GM21576 (cell line): Measurements from ENCODE around the gene BGN.
A peak's percentile ranks its signal among the peaks of the same experiment; 100 is the strongest.

Source experiments
- ATAC-seq: cut with Tn5 transposase; IDR thresholded peaks from one replicate; pipeline ENCODE4 v1.9.1; 2021; ENCODE audit warnings: mild to moderate bottlenecking, moderate library complexity; ENCODE audit not compliant: unreplicated experiment

Gene BGN

DNA sequence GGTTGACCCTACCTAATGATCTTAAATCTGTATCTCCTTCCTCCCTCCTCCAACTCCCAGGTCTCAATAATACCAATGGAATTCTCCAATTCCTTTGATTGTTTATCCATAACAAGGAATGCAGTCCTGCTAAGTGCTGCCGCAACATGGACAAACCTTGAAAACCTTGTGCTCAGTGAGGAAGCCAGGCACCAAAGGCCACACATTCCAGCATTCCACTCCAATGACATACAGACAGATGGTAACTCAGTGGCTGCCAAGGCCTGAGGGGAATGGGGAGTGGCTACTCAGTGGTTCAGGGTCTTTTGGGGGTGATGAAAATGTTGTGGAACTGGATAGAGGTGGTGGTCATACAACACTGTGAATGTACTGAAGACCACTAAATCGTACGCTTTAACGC lies 34.8 kb upstream of the BGN start:
- no peak for ATAC-seq

DNA sequence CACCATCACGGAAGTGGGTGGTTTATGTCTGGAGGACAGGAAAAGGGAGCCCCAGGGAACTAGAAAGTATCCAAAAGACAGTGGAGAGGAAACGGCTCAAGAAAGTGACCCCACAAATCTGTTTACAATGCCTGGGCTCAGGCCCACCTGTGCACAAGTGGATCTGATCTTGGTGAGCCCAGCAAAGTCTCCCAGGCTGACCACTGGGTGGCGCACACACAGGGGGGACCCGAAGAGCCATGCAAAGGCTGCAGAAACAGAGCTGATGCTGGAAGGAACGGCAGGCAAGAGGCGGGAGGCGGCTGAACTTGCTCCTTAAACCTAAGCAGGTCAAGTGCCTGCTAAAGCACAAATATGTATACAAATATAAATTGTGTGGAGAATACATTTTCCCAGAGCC lies 34.0 kb upstream of the BGN start:
- ATAC-seq, result no peak

DNA sequence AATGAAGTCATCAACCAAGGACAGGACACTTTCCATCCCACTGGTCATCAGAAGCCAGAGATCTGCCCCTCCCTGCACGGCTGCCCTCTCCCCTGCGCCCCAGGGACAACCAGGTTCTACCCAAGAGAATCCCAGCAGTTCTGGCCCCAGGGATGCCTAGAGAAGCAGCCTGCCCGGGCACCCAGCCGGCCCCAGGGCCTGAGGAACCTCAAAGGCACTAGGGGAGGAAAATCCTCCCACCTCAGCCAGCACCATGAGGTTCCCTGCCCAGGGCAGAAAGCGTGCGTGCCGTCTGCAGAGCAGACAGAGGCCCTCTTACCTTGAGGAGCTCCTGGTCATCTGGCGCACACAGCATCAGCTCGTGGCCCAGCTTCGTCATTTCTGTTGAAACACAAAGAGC lies 32.5 kb upstream of the BGN start:
- no peak for ATAC-seq

GRCh38 chrX:153463031-153463430 lies 31.7 kb upstream of the BGN start:
- ATAC-seq, result no peak

- no peak for ATAC-seq
Observed at GRCh38 chrX:153463556-153463955, 31.2 kb upstream of the BGN start.

GRCh38 chrX:153464116-153464515 lies 30.7 kb upstream of the BGN start:
- no peak for ATAC-seq

GRCh38 chrX:153465691-153466380 lies 28.9 kb upstream of the BGN start:
- ATAC-seq, result no peak

DNA sequence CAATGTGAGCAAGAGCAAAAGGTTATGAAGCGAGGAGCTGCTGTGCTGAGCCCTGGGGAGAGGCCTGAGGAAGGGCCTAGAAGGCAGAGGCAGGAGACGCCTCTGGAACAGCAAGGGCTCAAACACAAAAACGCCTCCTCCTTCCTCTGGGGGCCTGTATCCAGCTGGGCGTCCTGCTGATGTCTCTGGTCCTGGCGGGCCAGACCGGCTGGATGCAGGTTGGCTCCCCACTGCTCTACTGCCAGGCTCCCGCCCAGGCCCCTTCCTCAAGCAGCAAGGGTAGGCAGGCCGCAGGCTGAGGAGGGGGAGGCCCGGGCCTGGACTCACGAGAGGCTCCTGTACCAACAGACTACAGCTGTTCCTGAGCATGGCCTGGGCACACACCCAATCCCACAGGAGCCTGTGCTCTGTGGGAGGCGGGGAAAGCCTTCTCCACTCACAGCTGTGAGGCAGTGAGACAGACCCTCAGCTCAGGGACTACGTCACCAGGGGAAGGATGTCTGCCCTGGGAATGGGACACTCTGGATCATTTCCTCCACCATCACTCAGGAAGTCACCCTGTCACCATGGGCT lies 26.7 kb upstream of the BGN start:
- ATAC-seq, result no peak

- ATAC-seq, result peak; percentile 27
Observed at GRCh38 chrX:153469811-153470410, 24.9 kb upstream of the BGN start.

DNA sequence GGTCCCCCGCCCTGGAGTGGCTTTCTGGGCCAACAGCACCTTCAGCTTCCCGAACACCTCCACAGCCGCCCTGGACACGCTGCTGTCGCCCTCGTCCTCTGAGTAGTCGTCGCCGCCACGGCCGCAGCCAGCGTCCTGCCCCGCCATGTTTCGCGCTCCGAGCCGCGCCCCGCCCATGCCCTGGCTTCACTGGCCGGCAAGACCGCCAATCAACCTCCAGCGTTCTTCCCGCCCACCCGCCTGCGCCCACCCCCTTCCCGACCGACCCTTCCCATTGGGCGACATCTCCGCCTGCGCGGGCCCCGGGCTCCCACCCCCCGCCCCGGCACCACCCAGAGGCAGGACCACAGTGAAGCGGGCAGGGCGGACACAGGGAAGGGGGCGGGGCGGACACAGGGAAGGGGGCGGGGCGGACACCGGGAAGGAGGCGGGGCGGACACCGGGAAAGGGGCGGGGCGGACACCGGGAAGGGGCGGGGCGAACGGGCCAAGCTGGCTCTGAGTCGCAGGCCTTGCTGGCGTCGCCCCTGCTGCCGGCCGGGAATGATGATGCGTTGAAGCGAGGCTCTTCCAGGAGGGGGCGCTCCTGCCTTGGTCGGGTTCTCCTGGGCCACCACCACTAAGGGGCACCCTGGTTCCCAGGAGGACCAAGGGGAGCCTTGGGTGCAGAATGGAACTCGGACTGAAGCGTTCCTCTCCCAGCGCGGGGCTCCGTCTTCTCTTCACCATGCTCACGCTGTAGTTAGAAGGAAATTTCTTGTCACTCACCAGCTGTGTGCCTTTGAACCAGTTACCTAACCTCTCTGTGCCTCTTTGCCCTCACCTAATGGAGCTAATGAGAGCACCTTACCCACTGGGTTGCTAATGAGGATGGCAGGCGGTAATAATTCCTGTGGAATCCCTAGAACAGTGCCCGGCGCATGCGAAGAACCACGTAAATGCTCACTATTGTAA lies 24.1 kb upstream of the BGN start, which contains the start of gene HAUS7:
HAUS7 (minus strand) TSS at position 166 of the 953 bp plus-strand sequence; CDS start at position 147, 19 bp downstream.
- peak; percentile 72 for ATAC-seq

DNA sequence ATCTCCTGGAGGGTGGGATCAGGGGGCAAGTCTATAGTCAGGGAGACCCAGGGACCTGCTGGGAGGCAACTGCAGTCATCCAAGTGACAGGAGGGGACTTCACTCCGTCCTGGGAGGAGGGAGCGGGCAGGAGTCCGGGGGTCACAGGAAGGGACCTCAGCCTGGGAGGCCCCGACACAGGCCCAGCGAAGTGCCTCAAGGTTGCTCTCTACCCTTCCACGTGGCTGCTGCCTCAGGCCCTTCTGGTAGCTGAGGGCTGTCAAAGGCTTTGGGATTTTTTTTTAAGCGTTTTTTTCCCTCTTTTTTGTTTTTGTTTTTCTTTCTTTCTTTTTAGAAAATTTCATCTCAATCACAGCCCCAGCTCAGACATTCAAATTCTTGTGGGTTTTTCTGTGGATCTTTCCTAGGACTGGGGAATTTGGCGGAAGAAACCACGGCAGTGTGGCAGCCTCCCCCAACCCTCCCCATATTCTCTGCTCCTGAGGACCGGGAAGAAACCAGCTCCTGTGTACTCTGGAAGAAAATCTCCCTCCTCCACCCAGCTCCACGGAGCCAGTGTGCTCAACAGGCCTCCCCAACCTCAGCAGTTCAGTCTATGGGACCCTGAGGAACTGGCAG lies 23.0 kb upstream of the BGN start:
- no peak for ATAC-seq

- ATAC-seq, result no peak
Observed at GRCh38 chrX:153473126-153473525, 21.7 kb upstream of the BGN start.

DNA sequence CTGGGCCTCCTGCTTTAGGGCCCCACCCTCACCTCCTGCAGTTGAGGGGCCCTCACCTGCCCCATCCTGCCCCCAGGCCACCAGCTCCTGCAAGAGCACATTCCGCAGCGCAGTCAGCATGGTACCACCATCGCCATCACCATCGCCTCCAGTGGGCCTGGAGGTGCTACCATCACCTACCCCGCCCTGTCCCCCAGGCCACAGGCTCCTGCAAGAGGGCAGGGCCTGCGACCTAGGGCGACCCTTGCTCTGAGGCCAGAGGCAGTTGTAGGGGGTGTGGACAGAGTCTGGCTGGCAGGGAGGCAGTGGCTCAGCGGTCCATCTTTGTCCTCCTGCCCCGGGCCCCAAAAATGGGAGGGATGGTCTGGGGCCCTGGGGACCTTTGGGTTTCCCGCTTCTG lies 20.5 kb upstream of the BGN start:
- no peak for ATAC-seq

DNA sequence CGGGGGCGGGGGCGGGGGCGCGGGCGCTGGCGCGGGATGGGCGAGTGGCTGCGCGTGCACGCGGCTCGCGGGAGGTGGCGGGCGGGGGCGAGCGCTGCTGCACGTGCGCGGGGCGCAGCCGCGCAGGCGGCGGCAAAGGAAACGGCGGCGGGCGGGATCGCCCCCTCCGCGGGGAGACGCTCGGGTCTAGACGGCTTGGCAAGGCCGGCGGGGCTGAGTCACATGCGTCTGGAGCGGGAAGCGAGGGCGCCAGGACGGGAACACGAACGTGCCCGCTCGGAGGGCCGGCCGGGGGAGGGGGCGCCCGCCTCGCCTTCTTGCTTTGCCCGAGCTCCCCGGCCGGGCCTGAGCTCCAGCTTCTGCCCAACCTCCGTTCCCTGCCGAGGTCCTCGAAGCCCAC lies 20.1 kb upstream of the BGN start:
- ATAC-seq, result no peak

DNA sequence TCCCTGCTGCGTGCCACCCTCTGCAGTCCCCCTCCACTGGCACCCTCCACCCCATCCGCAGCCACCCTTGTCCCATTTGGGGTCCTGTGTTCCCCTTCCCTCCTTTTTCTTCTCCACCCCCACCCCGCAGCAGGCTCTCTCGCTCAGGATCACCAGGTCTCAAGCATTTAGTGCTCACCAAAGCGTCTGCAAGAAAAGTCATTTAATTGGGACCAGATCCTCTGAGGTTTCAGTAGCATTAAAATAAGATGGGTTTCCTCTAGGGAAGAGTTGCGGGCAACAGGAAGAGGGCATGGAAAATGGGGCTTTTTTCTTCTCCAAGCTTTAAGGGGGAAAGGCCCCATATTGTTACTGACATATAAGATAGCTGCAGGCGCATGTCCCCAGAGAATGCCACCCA lies 19.5 kb upstream of the BGN start:
- ATAC-seq, result no peak

DNA sequence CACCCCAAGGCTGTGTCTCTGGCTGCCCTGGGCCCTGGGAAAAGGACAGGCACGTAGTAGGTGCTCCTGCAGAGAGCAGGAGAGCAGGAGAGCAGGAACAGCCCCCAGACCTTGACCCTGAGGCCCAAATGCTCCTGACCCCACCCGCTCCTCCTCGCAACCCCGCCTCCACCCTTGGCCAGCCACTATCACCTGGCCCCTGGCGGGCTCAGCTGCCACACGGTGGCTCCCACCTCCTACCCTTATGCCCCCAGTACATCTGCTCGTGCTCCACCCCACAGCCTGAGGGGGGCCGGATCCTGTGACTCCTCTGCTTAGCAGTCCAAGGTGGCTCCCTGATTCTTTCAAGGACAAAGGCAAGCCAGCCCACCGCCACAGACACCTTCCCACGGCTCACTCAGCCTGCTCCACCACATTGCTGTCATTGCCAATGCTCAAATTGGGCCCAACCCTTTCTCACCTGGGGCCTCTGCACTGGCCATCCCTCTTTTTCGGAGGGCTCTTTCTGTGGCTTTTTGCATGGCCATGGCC lies 19.0 kb upstream of the BGN start:
- ATAC-seq, result no peak

DNA sequence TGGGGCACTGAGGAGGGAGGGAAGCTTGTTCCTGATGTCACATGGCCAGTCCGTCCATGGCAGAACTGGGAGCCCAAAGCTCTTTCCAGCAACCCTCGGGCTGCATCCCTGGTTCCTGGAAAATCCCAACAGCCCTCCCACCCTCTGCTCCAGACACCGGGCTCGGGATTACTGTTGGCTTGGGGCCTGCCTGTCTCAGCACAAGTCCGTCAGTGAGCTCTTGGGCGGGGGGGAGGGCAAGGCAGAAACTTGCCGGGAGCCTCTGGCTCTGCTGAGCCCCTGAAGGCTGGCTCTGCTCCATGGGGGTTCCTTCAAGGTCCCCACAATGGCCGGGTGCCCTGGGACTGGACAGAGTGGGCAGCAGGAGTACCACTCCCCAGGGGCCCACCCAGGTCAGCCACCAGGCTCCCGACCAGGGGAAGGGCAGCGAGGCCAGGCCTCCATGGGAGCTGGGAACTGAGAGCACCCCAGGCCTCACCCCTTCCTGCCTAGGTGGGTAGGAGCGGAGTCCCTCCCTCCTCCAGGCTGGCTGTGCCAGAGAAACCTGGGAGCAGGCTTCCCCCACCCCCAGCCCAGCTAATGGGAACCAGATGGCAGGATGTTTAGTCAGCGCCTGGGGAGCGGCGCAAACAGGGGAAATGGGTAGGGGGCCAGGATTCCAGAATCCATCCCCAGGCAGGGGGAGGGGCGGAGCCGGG lies 18.0 kb upstream of the BGN start:
- no peak for ATAC-seq

DNA sequence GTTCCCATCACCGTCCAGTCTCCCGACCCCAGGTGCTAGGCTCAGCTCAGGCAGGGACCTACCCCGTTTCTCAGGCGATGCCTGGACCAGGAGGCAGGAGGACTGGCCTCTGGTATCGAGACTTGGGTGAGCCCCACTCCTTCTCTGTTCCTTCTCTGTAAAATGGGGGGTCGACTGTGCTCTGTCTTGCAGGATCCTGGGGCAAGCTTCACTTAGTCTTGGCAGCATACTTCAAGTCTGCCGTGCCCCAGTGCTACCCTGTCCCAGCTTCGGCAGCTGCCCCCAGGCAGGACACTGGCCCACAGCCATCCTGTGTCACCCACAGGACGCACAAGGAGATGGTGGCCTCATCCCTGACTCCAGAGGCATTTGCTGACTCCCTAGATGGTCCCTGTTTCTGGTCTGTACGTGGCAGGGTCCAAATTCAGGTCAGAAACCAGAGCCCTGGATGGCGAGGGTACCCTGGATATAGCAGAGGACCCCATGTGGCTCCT lies 17.4 kb upstream of the BGN start:
- ATAC-seq, result no peak

DNA sequence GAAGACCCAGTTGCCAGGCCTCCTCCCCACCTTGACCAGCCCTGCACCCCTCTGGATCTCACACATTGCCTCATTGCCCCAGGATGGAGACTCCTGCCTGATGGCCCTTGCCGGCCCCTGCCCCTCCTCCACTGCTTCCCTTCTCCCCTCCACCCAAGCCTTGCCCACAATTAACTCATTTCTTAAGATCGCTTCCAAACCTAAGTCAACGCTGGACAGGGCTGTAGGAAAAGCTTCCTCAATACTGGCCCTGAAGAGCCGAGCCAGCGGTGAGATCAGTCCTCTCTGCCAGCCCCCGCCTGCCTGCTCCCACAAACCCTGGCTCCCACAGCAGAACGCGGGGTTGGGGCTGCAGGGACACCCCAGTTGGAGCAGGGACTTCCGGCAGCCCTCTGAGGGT lies 16.9 kb upstream of the BGN start:
- no peak for ATAC-seq

DNA sequence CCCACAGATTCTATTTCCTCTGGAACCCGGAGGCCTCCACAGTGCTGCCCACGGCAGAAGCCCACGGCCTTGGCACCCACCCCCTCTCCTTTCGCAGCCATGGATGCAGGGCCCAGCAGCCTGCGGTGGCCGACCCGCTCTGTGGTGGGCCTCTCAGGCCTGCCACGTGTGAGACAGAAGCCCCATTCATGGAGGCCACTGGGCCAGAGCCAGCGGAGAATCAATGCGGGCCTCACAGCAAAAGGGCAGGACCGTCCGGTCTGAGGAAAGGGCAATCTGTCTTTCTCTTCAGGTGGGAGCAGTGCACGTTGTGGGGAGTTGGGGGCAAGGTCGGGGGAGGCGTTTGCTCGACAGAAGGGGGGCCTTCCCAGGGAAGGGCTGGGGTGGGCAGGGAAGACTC lies 16.0 kb upstream of the BGN start:
- no peak for ATAC-seq
